T-helper 2 cell treated with Interferon-gamma antibody and Interleukin-4, amounts not matched to agents 5 μg/mL and 100 μg/mL, for 36 hours (primary cell): Measurements from ENCODE around the gene AVPI1.
"Not testable (repeated sequence)": the region's sequence is repeated elsewhere in the genome, so short reads cannot be mapped to it uniquely, and the experiment has no call there.

Source experiments
- DNase-seq: peaks from one replicate; pipeline ENCODE4 v3.0.0; 2021; ENCODE audit warnings: low spot score
- H3K27ac Mint-ChIP-seq: one replicate; pipeline ENCODE4 v1.8.0; 2021; ENCODE audit warnings: mild to moderate bottlenecking, mixed read lengths
- H3K27me3 Mint-ChIP-seq: one replicate; pipeline ENCODE4 v1.8.0; 2021; ENCODE audit warnings: low read depth, mixed read lengths
- H3K36me3 Mint-ChIP-seq: one replicate; pipeline ENCODE4 v1.8.0; 2021; ENCODE audit warnings: low read depth, mixed read lengths
- H3K4me1 Mint-ChIP-seq: one replicate; pipeline ENCODE4 v1.8.0; 2021; ENCODE audit warnings: low read depth, mixed read lengths
- H3K4me3 Mint-ChIP-seq: one replicate; pipeline ENCODE4 v1.8.0; 2022; ENCODE audit warnings: mild to moderate bottlenecking, moderate library complexity, mixed read lengths
- H3K9me3 Mint-ChIP-seq: one replicate; pipeline ENCODE4 v1.8.0; 2021; ENCODE audit warnings: mixed read lengths

The AVPI1 gene

GRCh38 chr10:97648562-97649404 lies 38.3 kb downstream of the AVPI1 start:
- peak; percentile 68 for DNase-seq
- Mint-ChIP-seq H3K9me3 (no peaks in the 10 kb centered on the region), H3K4me1 (peaks cover 17% of the 10 kb centered on the region), H3K27me3 (no peaks in the 10 kb centered on the region), H3K36me3 (peaks cover 21% of the 10 kb centered on the region), H3K27ac (peak overlapping the region; percentile 64), H3K4me3 (peak overlapping the region; percentile 13)

GRCh38 chr10:97647556-97647955 lies 39.5 kb downstream of the AVPI1 start:
- Mint-ChIP-seq H3K27me3 (no peaks in the 10 kb centered on the region), H3K9me3 (no peaks in the 10 kb centered on the region), H3K4me1 (peaks cover 26% of the 10 kb centered on the region), H3K4me3 (no peak overlapping the region), H3K36me3 (peaks cover 19% of the 10 kb centered on the region), H3K27ac (peak overlapping the region; percentile 16)
- no peak for DNase-seq

GRCh38 chr10:97644936-97645335 lies 42.1 kb downstream of the AVPI1 start:
- DNase-seq, result no peak
- no peaks in the 10 kb centered on the region for H3K9me3 Mint-ChIP-seq
- peaks cover 17% of the 10 kb centered on the region for H3K36me3 Mint-ChIP-seq
- no peak overlapping the region for H3K27ac Mint-ChIP-seq
- no peak overlapping the region for H3K4me3 Mint-ChIP-seq
- peaks cover 39% of the 10 kb centered on the region for H3K4me1 Mint-ChIP-seq
- no peaks in the 10 kb centered on the region for H3K27me3 Mint-ChIP-seq

GRCh38 chr10:97643441-97643985 lies 43.5 kb downstream of the AVPI1 start:
- Mint-ChIP-seq H3K4me1 (peaks cover 32% of the 10 kb centered on the region), H3K9me3 (no peaks in the 10 kb centered on the region), H3K4me3 (peak overlapping the region; percentile 42), H3K36me3 (peaks cover 17% of the 10 kb centered on the region), H3K27me3 (no peaks in the 10 kb centered on the region), H3K27ac (no peak overlapping the region)
- DNase-seq, result no peak

GRCh38 chr10:97642471-97643159 lies 44.4 kb downstream of the AVPI1 start:
- H3K27ac Mint-ChIP-seq, result peak overlapping the region; percentile 20
- H3K9me3 Mint-ChIP-seq, H3K27me3 Mint-ChIP-seq, DNase-seq: not testable (repeated sequence)
- peaks cover 15% of the 10 kb centered on the region for H3K36me3 Mint-ChIP-seq
- H3K4me3 Mint-ChIP-seq, result peak overlapping the region; percentile 42
- peaks cover 30% of the 10 kb centered on the region for H3K4me1 Mint-ChIP-seq

- Mint-ChIP-seq H3K4me1 (peaks cover 26% of the 10 kb centered on the region), H3K27ac (peak overlapping the region; percentile 92), H3K9me3 (no peaks in the 10 kb centered on the region), H3K4me3 (peak overlapping the region; percentile 98), H3K36me3 (peaks cover 13% of the 10 kb centered on the region), H3K27me3 (no peaks in the 10 kb centered on the region)
- no peak for DNase-seq
Observed at GRCh38 chr10:97640868-97641811, 45.9 kb downstream of the AVPI1 start.

- no peaks in the 10 kb centered on the region for H3K27me3 Mint-ChIP-seq
- H3K4me1 Mint-ChIP-seq, result peaks cover 24% of the 10 kb centered on the region
- peak within 1 kb of the TSS; percentile 98 for H3K4me3 Mint-ChIP-seq
- peaks cover 9% of the 10 kb centered on the region for H3K36me3 Mint-ChIP-seq
- no peaks in the 10 kb centered on the region for H3K9me3 Mint-ChIP-seq
- peak; percentile 99 for DNase-seq
- peak within 1 kb of the TSS; percentile 92 for H3K27ac Mint-ChIP-seq
Observed at GRCh38 chr10:97640174-97640867, 46.7 kb downstream of the AVPI1 start, which contains the start of gene PI4K2A. PI4K2A (plus strand) TSS chr10:97640671; CDS start chr10:97640743, 72 bp downstream.

- H3K9me3 Mint-ChIP-seq, H3K36me3 Mint-ChIP-seq, H3K27ac Mint-ChIP-seq, H3K27me3 Mint-ChIP-seq, DNase-seq, H3K4me3 Mint-ChIP-seq: not testable (repeated sequence)
- H3K4me1 Mint-ChIP-seq, result peaks cover 24% of the 10 kb centered on the region
Observed at GRCh38 chr10:97639090-97639489, 48.0 kb downstream of the AVPI1 start.

GRCh38 chr10:97635577-97635976 lies 51.5 kb downstream of the AVPI1 start:
- Mint-ChIP-seq H3K36me3 (no peaks in the 10 kb centered on the region), H3K4me3 (no peak overlapping the region), H3K27me3 (no peaks in the 10 kb centered on the region), H3K4me1 (peaks cover 13% of the 10 kb centered on the region), H3K27ac (no peak overlapping the region), H3K9me3 (no peaks in the 10 kb centered on the region)
- no peak for DNase-seq

GRCh38 chr10:97633921-97634320 lies 53.1 kb downstream of the AVPI1 start:
- H3K4me1 Mint-ChIP-seq, result peaks cover 8% of the 10 kb centered on the region
- no peaks in the 10 kb centered on the region for H3K9me3 Mint-ChIP-seq
- H3K27ac Mint-ChIP-seq, result no peak overlapping the region
- no peak for DNase-seq
- no peaks in the 10 kb centered on the region for H3K36me3 Mint-ChIP-seq
- peak overlapping the region; percentile 87 for H3K4me3 Mint-ChIP-seq
- H3K27me3 Mint-ChIP-seq, result no peaks in the 10 kb centered on the region

- peaks cover 8% of the 10 kb centered on the region for H3K4me1 Mint-ChIP-seq
- no peaks in the 10 kb centered on the region for H3K9me3 Mint-ChIP-seq
- peak; percentile 91 for DNase-seq
- H3K27me3 Mint-ChIP-seq, result no peaks in the 10 kb centered on the region
- H3K36me3 Mint-ChIP-seq, result no peaks in the 10 kb centered on the region
- H3K4me3 Mint-ChIP-seq, result peak within 1 kb of the TSS; percentile 87
- peak within 1 kb of the TSS; percentile 78 for H3K27ac Mint-ChIP-seq
Observed at GRCh38 chr10:97632949-97633884, 53.8 kb downstream of the AVPI1 start, which contains the start of gene MORN4. MORN4 (minus strand) TSS chr10:97633500; CDS start chr10:97619653, 13,847 bp downstream.

- Mint-ChIP-seq H3K4me3 (no peak overlapping the region), H3K27me3 (no peaks in the 10 kb centered on the region), H3K36me3 (no peaks in the 10 kb centered on the region), H3K27ac (no peak overlapping the region), H3K9me3 (no peaks in the 10 kb centered on the region), H3K4me1 (peaks cover 8% of the 10 kb centered on the region)
- DNase-seq, result no peak
Observed at GRCh38 chr10:97631098-97631497, 55.9 kb downstream of the AVPI1 start.
